ENCODE data around the gene SPPL3.

Gene SPPL3

DNA sequence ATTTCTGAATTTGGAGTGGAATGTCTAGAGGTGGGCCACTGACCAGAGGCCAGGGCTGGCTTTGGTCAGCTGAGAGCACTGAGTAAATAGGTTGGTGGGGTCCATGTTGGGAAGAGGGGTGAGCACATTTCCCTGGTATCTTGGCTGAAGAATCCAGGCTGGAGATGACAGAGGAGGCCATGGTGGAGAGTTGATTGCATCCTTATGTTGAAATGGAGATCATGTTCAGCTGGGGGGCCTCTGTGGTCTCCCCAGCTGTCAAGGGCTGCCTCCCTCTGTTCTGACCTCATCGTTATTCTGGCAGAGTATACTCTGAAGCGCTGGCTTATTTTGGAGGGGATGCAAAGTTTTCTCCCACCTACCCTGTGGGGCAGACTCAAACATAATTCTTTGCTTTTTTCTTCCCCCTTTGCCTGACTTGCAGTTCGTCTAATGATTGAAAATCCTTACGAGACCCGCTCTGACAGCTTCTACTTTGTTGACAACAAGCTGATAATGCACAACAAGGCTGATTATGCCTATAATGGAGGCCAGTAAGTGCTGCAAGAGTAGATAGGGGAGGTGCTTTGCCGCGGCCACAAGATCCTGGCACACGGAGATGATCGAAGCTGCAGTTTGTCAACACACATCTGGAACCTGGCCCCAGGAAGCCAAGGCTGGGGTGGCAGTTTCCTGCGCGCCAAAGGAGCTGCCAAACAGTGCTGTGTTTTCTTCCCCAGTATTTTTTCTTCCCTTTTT, 184.5 kb downstream of the SPPL3 start:
- no peak for DNase-seq

DNA sequence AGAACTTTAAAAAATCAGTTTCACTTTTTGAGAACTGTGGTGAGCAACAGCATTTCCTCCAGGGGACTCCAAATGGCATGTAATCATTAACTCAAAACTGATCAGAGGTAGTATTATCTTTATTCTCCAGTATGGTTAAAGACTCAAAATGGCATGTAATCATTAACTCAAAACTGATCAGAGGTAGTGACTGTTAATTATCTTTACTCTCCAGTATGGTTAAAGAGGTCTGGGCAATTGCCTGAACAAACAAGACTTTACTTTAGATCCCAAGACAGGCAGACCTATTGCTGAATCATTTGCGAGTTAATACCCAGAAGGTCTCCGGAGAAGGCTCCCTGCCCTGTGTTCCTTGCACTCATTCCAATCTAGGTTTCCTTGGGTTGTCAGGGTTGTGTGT, 185.1 kb downstream of the SPPL3 start:
- no peak for DNase-seq

DNA sequence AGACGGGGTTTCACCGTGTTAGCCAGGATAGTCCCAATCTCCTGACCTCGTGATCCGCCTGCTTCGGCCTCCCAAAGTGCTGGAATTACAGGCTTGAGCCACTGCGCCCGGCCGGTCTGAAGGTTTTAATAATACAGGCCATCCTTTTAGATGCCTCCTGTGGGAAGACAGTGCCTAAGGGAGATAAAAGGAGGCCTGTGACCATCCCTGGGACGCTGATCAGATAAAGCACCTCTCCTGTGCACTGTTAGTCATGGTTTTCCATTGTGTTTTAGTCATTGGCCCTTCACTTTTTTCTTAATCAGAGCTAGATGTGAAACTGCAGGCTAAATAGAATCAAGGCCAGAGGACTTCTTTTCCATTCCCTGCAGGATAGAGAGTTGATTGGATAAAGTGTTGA, 186.1 kb downstream of the SPPL3 start:
- no peak for DNase-seq

DNA sequence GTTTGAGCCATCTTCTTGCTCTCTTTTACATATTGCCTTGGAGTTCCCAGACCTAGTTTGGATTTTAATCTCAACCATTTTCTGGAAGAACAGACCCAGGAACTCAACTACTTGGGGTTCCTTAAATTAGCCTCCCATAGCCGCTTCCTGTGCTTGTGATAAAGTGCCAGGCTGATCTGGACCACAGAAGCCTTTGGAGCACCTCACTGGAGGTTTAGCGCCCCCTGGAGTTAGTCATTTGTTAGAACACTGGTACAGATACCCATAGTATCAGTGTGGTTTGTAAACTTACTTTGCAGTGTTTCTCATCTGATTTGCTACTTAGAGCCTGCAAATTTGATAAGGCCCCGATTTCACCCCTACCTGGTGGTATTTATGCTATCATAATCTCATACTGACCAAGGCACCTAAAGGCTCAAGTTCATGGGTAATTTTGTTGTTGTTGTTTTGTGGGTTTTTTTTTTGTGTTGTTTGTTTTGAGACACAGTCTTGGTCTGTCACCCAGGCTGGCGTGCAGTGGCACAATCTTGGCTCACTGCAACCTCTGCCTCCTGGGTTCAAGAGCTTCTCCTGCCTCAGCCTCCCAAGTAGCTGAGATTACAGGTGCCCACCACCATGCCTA, 190.2 kb downstream of the SPPL3 start:
- DNase-seq = peak; percentile 78 to 86

DNA sequence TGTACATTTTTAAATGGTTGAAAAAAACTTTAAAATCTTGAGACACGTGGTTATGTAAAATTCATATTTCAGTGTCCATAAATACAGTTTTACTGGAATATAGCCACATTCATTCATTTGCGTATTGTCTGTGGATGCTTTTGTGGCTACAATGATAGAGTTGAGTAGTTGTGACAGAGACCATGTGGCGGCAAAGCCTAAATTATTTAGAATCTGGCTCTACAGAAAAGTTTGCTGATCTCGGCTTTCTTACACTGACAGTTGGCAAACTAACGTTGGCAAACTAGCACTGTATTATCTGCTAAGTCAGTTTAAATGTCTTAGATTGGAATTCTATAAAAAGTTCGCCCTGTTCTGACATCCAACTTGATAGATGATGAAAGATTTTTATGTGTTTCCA, 191.5 kb downstream of the SPPL3 start:
- DNase-seq = no peak

Measured in CD4-positive, alpha-beta T cell treated with Interleukin-1 beta for 1 hour (primary cell).